ENCODE results near the gene PIGK. TPM values are rescaled to one million over a fixed set of nuclear protein-coding genes. Genes with fewer than 3 reads are reported as not detected.

Gene PIGK
- total and polyA plus RNA-seq, 2 donors (not counting 3 experiments of a cell fraction or from before 2014, with no cell fraction given), result 12.3 to 32.3 TPM

DNA sequence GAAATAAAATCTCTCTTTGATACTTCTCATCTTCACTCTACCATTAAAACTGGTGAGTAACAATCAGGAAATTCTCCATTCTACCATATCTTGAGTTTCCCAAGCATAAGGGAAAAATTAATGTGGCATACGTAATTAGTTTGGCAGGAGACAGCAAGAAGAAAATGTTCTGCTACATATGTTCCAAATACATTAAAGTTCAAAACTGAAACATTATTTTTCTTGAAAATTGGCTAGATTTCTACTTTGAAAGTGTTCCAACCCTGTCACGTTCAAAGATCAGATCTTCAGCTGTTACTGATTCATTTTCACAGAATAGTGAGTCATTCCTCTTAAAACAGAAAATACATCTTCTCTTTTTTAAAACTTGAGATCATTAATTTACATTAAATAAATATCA, 48.5 kb downstream of the PIGK start:
- CTCF ChIA-PET, result interaction anchor here (1.4 kb wide), 1 partner anchor 362 kb away, joined by 4 read pairs; no protein-coding TSS in a partner anchor
- Histone ChIP-seq H2AFZ (ENCODE audit: low read depth, low read length) (no peak overlapping the region), H3K79me2 (ENCODE audit: control insufficient read depth, insufficient read depth, low read length) (no peaks in the 10 kb centered on the region), H3K4me3 (replicated peaks in 1 of 3; ENCODE audit: insufficient read depth in 1 of 3, low read depth in 1 of 3, low read length in 3 of 3) (no peak overlapping the region), H3K4me2 (ENCODE audit: insufficient read depth, low read length) (no peak overlapping the region), H4K20me1 (replicated peaks; ENCODE audit: control insufficient read depth, extremely low read depth, insufficient read depth, low read length) (no peaks in the 10 kb centered on the region), H3K9ac (replicated peaks; ENCODE audit: extremely low read depth, insufficient read depth, low read length) (no peak overlapping the region), H3K9me1 (replicated peaks; ENCODE audit: control insufficient read depth, extremely low read depth, insufficient read depth, low read length) (no peaks in the 10 kb centered on the region), H3K36me3 (ENCODE audit: control insufficient read depth in 2 of 2, extremely low read depth in 1 of 2, insufficient read depth in 2 of 2, low read length in 2 of 2) (no peaks in the 10 kb centered on the region), H3K27me3 (ENCODE audit: control insufficient read depth in 2 of 2, insufficient read depth in 2 of 2, low read length in 2 of 2) (no peaks in the 10 kb centered on the region), H3K4me1 (ENCODE audit: control insufficient read depth, extremely low read depth, insufficient read depth, low read length) (no peaks in the 10 kb centered on the region), H3K27ac (ENCODE audit: insufficient read depth, low read depth, low read length) (no peak overlapping the region), H3K9me3 (replicated peaks; ENCODE audit: control insufficient read depth, insufficient read depth, low read length) (no peaks in the 10 kb centered on the region)
- DNase-seq (ENCODE audit: low read depth, low spot score) (no peak), FAIRE-seq (no peak)
- POLR2A ChIA-PET, result no interaction called here
- BruUV-seq (replicated peaks), result no TSS peak
- intact Hi-C loops (cut with micrococcal nuclease), result no loop called here
- TF ChIP-seq JUN (IDR thresholded peaks at IDR 0.05; ENCODE audit: borderline replicate concordance, insufficient read depth, insufficient read length, low read depth), result no peak
- TF ChIP-seq, protein P1, sequence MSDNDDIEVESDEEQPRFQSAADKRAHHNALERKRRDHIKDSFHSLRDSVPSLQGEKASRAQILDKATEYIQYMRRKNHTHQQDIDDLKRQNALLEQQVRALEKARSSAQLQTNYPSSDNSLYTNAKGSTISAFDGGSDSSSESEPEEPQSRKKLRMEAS (IDR thresholded peaks at IDR 0.05; ENCODE audit: insufficient read depth, insufficient read length), result no peak
- no peak for TF ChIP-seq MYC (IDR thresholded peaks at IDR 0.05; ENCODE audit: low read depth, low read length)
- TF ChIP-seq GATA2 (IDR thresholded peaks at IDR 0.05; ENCODE audit: insufficient read depth, insufficient read length, low read depth, low read length), result no peak
- TF ChIP-seq FOS (IDR thresholded peaks at IDR 0.05; ENCODE audit: borderline replicate concordance, insufficient read depth, low read length), result no peak
- no peak for TF ChIP-seq POLR2AphosphoS5 (IDR thresholded peaks at IDR 0.05; ENCODE audit: insufficient read depth, low read depth, low read length)
- no peak for TF ChIP-seq POLR2A (IDR thresholded peaks at IDR 0.05; ENCODE audit: low read depth, low read length)
- TF ChIP-seq, protein P2, sequence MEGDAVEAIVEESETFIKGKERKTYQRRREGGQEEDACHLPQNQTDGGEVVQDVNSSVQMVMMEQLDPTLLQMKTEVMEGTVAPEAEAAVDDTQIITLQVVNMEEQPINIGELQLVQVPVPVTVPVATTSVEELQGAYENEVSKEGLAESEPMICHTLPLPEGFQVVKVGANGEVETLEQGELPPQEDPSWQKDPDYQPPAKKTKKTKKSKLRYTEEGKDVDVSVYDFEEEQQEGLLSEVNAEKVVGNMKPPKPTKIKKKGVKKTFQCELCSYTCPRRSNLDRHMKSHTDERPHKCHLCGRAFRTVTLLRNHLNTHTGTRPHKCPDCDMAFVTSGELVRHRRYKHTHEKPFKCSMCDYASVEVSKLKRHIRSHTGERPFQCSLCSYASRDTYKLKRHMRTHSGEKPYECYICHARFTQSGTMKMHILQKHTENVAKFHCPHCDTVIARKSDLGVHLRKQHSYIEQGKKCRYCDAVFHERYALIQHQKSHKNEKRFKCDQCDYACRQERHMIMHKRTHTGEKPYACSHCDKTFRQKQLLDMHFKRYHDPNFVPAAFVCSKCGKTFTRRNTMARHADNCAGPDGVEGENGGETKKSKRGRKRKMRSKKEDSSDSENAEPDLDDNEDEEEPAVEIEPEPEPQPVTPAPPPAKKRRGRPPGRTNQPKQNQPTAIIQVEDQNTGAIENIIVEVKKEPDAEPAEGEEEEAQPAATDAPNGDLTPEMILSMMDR (IDR thresholded peaks at IDR 0.05; ENCODE audit: extremely low read depth in 1 of 2, insufficient read depth in 1 of 2, low read depth in 1 of 2, low read length in 2 of 2), result no peak
- no peak for TF ChIP-seq EZH2 (IDR thresholded peaks at IDR 0.05; ENCODE audit: borderline replicate concordance, low read depth, low read length, severe bottlenecking)
- dilution Hi-C loops (cut with MboI; ENCODE audit: extremely low pct_ligation_motif_present, low sequenced_read_pairs), result no loop called here

All from endothelial cell of umbilical vein (primary cell).